HG03354 (cell line): ENCODE data around the gene MAPK8IP2.

Experiments used
- ATAC-seq: cut with Tn5 transposase; IDR thresholded peaks from one replicate; pipeline ENCODE4 v1.9.1; 2021; ENCODE audit warnings: mild to moderate bottlenecking; ENCODE audit not compliant: unreplicated experiment, poor library complexity, severe bottlenecking

Gene MAPK8IP2

DNA sequence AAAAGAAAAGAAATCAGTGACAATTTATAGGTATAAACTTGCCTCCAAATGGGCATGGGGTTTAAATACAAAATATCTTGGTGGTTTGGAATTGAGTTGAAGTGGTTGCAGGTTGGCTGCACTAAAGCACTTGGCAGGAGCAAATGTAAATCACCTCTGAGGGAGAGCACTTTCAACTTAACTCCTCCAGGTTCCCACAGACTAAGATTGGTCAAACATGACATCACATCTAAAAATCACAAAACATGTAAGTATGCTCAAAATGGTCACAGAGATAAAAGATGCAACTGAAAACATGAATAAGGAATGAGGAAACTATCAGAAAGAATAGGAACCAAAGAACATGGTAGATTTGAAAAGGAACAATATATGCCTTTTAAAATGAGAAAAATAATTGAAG lies 59.7 kb downstream of the MAPK8IP2 start:
- no peak for ATAC-seq
